ENCODE data around the gene FAM210B.
A peak's percentile ranks its signal among the peaks of the same experiment; 100 is the strongest.
"Not testable (repeated sequence)": the region's sequence is repeated elsewhere in the genome, so short reads cannot be mapped to it uniquely, and the experiment has no call there.

The FAM210B gene

GRCh38 chr20:56358600-56359211, at the start of gene FAM210B:
Gene FAM210B (plus strand): TSS chr20:56358974. CDS start chr20:56359006, 32 bp downstream.
- DNase-seq = peak; percentile 85

- no peak for DNase-seq
These were observed 42.7 kb upstream of the FAM210B start for GRCh38 chr20:56316051-56316450.

GRCh38 chr20:56316483-56316882, 42.3 kb upstream of the FAM210B start:
- no peak for DNase-seq

DNA sequence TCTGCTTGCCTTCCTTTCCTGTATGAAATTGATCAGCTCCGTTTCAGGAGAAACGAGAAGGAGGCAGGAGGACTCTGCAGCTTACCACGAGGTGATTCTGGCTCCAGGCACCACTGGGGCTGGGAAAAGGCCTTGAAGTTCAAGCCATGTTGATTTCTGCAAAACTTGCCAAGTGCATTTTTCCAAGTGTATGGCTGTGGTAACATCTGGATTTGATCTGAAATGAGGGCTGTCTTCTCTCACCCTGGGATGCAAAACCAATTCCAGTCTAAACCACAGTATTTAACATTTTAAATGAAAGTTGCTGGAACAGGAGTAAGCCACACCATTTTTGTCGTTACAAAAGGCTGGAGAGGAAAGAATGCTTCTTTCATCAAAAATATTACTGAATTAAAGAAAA, 36.1 kb upstream of the FAM210B start:
- DNase-seq = no peak

GRCh38 chr20:56323206-56323605, 35.6 kb upstream of the FAM210B start:
- DNase-seq = no peak

- DNase-seq = no peak
These were observed 35.1 kb upstream of the FAM210B start for GRCh38 chr20:56323656-56324055.

DNA sequence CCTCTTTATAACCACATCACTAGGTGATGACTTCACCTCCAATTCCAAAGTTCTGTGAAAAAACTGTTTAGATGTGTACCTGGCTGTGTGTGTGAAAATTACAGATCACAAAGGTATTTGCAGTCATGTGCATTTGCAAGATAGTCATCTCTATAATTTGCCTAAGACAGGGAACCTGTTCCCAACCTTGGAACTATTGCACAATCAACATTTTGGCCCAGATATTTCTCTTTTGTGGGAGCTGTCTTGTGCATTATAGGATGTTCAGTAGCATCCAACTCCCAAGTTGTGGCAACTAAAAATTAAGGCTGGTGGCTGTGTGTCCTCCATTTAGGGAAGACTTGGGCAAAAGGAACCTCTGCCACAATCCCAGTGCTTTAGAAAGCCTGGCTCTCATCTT, 34.0 kb upstream of the FAM210B start:
- DNase-seq = no peak

DNA sequence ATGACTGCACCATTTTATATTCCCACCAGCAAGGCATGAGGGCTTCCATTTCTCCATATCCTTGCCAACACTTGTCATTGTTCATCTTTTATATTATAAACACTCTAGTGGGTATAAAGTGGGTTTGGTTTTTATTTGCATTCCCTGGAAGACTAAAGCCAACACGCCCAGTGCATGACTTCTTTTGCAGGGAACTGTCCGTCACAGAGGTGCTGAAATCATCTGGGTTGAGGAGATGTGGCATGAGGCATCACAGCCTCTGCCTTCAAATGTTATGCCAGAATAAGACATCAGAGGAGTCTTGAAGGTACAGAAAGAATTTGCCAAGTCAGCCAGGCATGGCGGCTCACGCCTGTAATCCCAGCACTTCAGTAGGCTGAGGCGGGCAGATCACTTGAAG, 29.9 kb upstream of the FAM210B start:
- DNase-seq = no peak

DNA sequence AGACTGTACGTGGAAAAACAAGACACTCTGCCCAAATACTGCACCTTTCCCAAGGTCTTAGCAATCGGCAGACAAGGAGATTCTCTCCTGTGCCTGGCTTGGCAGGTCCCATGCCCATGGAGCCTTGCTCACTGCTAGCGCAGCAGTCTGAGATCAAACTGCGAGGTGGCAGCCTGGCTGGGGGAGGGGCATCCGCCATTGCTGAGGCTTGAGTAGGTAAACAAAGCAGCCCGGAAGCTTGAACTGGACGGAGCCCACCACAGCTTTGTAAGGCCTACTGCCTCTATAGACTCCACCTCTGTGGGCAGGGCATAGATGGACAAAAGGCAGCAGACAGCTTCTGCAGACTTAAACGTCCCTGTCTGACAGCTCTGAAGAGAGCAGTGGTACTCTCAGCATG, 22.1 kb upstream of the FAM210B start:
- not testable (repeated sequence) for DNase-seq

DNA sequence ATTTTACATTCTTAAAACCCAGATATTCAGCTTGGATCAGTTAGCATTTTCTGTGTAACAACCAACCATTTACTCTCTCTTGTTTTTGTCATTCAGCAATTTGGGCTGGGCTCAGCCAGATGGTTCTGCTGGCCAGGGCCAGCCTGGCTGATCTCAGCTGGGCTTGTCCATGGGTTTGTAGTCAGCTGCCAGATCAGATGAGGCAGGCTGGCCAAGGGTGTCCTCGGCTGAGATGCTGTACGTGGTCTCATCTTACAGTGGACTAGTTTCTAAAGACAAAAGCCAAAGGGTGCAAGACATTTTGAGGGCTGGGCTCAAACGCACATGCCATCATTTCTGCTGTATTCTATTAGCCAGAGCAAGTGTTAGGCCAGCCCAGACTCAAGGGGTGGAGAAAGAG, 16.0 kb upstream of the FAM210B start:
- no peak for DNase-seq

DNA sequence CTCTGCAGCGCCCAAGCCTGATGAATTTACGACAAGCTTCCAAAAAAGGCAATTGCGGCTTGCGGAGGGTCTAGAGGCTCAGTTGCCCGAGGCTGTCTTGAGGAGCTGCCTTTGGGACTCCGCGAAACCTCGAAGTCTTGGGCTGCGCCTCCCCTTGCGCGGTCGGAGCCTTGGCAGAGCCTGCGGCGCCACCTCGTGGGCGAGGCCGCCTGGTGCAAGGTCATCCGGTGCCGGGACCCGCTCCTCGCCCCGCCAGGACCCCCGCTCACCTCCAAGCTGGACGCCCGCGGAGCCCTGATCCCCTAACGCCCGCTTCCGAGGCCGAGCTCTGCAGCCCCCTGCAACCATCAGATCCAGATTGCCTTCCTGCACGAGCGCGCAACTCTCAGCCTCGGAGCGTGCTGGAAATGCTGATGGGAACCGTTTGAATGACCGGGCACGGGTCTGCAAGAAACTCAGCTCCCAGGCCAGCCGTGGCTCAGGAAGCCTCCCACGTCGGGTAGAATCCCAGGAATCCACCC, 14.9 kb upstream of the FAM210B start:
- DNase-seq = no peak

- DNase-seq = no peak
These were observed 12.9 kb upstream of the FAM210B start for GRCh38 chr20:56345911-56346310.

DNA sequence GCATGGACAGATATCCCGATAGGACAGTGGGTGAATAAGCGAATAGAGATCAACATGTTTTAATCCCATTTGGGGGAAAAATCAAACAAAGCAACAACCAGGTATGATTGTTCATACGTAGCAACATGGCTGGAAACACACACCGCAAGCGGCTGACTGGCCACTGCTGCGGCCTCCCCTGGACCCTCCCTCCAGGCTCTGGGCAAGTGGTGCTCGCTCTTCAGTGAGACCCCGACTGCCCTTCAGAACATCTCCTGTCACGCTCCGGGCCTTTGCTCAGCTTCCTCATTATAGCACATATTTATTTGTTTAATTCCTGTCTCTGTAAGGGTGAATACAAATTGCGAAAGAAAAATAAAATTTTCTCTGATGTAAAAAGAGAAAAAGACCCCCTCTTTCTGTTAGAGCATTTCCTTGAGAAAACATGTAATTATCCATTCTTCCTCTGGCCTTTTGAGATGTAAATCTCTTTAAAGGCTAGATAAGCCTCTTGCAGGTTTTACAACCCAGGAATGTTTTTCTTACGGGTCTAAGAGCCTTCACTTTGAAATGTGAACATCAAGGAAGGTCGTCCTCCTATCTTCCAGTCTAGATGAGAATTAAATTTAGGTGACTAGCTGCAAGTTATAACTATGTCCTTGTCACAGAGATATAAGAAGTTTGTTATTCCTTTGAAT, 11.0 kb upstream of the FAM210B start:
- no peak for DNase-seq

DNA sequence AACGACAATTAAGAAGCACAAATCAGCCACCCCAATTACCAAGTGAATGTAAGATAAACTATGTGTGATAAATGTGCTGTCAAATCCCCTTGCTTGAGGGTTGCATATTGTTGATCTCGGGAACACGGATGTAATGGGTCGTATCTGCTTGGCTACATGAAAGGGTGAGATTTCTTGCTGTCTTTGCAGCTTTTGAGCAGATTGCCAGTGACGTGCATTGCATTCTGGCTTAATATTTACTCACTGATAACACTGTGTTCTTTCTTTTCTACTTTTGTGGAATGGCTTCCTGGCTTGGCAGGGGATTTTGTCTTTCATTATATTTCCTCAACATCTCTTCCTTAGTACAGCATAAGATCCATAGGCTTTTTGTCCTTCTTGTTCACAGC, 10.5 kb upstream of the FAM210B start:
- no peak for DNase-seq

GRCh38 chr20:56348746-56349145, 10.0 kb upstream of the FAM210B start:
- no peak for DNase-seq

- no peak for DNase-seq
These were observed 7.9 kb upstream of the FAM210B start for GRCh38 chr20:56350842-56351241.

- DNase-seq = no peak
These were observed 6.3 kb upstream of the FAM210B start for GRCh38 chr20:56352345-56353055.

DNA sequence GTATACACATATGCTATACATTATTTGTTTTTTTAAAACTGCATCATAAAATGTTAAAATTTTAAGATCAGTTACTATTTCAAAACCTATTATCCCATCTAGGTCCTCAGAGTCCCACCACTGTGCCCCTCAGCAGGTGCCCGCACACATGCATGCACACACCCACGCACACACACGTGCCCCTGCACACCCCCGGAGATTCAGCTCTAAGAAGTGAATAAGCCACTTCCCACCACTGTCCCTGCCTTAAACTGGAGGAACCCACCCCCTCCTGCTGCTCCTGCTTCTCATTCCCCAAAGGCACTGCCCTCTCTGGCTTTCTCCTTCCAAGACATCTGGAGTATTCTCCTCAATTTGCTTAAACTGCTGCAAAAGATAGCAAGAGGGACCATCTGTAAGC, 5.4 kb upstream of the FAM210B start:
- no peak for DNase-seq

DNA sequence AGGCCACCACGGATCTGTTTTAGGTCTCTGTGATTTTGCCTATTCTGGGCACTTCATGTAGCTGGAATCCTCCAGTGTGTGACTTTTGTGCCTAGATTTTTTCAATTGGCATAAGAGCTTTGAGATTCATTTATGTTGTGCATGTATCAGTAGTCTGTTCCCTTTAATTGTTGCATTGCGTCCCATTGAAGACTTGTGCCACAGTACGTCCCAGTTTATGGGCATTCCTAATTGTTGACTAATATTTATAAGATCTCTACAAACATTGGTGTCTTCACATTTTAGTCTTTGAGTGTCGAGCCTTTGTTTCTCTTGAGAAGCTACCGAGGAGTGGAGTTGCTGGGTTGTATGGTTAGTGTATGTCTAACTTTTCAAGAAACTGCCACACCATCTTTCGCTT, 704 bp upstream of the FAM210B start:
- no peak for DNase-seq

DNA sequence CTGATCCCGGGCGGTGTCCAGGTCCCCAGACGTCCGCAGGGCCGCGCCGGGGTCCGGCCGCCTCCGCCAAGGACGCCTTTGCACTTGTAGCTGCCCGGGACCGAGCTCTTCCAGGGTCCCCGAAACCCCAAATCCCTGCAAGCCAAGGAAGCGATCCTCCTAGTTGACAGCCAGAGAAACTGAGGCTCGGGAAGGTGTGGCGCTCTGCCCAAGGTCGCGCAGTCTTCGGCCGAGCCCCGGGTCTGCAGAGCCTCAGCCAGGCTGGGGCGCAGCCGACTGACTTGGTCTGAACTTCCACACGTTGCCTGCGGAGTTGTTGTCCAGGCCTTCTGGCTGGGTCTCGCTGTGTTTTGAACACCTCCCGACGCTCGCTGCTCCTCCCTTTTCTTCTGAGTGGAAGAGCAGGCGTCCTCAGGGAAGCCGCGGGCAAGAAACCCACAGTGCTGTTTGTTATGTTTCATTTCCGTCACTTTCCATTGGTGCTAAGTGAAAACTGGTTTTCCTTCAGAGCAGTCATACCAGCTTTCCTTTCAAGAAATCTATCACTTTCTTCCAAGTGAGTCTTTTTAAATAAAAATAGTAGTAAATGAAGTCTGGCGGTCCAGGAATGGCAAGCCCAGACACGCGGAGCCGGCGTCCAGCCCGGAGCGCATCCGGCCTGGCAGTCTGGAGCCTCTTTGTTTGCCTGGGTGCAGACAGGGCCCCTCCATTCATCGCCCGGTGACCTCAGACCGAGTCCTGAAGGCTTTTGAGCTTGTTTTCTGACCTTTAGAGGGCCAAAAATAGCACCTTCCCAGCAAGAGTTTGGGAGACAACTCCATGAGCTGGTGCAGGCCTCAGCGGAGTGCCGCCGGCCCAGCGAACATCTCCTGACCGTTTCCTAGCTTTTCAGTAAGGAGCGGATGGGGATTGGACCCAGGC, 698 bp downstream of the FAM210B start:
- peak; percentile 52 for DNase-seq

- no peak for DNase-seq
These were observed 1.5 kb downstream of the FAM210B start for GRCh38 chr20:56360133-56360907.

DNA sequence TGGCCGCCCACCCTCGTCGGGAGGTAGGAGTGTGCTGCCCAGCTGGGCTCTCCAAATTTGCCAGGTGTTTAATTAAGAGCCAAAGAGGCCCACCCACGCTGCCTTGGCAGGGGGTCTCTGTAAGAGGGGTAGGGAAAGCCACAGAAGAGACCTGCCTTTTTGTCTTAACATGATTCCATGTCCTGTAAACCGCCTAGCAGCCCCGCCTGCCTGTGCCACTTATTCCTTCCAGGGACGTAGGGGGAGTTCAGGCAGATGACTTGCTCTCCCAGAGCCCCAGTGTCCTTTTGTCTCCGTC, 2.1 kb downstream of the FAM210B start:
- peak; percentile 14 for DNase-seq

All from COR-L47 (cell line).